HG02938 (cell line): ENCODE results near the gene TPCN1.
A peak's percentile ranks its signal among the peaks of the same experiment; 100 is the strongest.
"Not testable (repeated sequence)": the region's sequence is repeated elsewhere in the genome, so short reads cannot be mapped to it uniquely, and the experiment has no call there.

Source experiments
- ATAC-seq: cut with Tn5 transposase; IDR thresholded peaks from one replicate; pipeline ENCODE4 v1.9.1; 2021; ENCODE audit warnings: mild to moderate bottlenecking, moderate library complexity; ENCODE audit not compliant: unreplicated experiment

The TPCN1 gene

GRCh38 chr12:113196582-113196981 is 24.7 kb upstream of the TPCN1 start:
- no peak for ATAC-seq

DNA sequence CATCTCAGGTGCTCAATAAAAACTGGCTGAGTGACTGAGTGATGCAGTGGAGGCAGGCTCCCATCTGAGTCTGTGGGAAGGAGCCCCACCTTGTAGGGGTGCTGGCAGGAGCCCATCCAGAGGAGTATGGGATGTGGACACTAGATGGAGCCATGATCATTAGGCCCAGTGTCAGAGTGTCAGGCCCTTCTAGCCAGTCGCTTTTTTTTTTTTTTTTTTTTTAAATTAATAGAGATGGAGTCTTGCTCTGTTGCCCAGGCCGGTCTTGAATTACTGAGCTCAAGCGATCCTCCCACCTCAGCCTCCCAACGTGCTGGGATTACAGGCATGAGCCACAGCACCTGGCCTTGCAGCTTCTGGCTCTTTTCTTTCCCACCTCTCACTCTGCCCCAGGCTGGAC is 24.3 kb upstream of the TPCN1 start:
- peak; percentile 88 for ATAC-seq

DNA sequence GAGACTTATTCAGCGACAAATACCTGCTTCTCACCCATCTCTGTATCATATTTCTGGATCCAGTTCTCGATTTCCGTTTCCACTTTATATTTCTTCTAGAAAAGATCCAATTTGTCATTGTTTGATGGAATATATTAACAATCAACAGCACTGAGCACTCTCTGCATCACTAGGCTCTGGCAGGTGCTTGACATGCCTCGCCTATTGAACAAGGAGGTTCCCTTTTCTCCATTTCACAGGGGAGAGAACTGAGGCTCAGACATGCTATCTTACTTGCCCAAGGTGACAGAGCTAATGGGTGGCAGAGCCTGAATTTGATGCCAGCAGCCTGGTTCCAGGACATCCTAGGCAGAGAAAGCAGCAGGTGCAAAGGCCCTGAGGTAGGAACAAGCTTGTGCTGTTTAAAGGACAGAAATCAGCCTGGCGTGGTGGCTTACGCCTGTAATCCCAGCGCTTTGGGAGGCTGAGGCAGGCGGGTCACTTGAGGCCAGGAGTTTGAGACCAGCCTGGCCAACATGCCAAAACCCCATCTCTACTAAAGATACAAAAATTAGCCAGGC is 23.7 kb upstream of the TPCN1 start:
- no peak for ATAC-seq

DNA sequence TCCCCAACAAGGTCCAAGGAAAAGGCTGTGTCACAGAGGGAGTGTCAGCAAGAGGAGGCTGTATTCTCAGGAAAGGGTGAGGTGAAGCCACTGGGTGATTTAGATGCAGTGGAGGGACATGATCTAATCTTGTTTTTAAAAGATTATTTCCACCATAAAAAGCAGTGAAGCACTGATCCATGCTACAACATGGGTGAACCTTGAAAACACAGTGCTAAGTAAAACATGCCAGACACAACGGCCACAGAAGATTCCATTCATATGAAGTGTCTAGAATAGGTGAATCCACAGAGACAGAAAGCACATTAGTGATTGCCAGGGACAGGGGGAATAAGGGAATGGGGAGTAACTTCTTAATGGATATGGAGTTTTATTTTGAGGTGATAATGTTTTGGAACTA is 23.0 kb upstream of the TPCN1 start:
- no peak for ATAC-seq

DNA sequence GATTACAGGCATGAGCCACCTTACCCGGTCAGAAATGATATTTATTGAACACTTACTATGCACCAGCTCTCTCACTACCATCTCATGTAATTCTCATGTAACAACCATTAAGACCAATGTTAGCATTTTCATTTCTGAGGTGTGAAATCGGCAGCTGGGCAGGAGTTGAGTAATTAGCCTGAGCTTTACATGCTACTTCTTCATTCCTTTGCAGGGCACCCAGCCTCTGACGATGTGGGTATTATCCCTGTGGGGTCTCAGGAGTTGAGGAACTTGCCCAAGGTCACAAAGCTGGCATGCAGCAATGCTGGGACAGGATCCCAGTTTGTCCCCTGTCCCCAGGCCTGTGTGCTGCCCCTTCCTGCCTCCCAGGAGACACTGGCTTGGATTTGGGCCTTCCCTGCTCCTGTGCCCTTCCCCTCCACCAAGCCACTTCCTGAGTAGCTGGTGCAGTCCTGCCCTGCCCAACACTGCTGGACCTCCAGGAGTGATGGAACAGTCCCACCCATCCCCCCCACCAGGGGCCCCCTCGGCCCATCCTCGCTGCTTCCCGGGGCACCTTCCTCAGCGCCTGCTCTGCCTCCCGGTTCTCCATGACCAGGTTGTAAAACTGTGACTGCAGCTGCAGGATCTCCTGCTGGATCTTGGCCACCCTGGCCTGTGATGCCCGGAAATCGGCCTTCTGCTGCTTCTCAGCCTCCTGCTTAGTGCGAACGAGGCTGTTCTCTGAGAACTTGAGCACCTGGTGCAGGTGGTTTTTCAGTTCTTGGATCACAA is 21.1 kb upstream of the TPCN1 start:
- no peak for ATAC-seq

GRCh38 chr12:113201187-113202177 is 19.8 kb upstream of the TPCN1 start:
- ATAC-seq = no peak

- no peak for ATAC-seq
These were observed 18.8 kb upstream of the TPCN1 start for GRCh38 chr12:113202300-113203075.

GRCh38 chr12:113203852-113204760 is 17.2 kb upstream of the TPCN1 start:
- no peak for ATAC-seq

GRCh38 chr12:113204804-113205203 is 16.5 kb upstream of the TPCN1 start:
- no peak for ATAC-seq

DNA sequence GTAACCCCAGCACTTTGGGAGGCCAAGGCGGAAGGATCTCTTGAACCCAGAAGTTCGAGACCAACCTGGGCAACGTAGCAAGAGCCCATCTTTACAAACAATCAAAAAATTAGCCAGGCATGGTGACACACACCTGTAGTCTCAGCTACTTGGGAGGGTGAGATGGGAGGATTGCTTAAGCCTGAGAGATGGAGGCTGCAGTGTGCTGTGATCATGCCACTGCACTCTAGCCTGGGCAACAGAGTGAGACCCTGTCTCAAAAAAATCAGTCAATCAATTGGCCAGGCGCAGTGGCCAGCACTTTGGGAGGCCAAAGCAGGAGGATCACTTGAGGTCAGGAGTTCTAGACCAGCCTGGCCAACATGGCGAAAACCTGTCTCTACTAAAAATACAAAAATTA is 14.5 kb upstream of the TPCN1 start:
- not testable (repeated sequence) for ATAC-seq

- ATAC-seq = no peak
These were observed 13.6 kb upstream of the TPCN1 start for GRCh38 chr12:113207613-113208040.

- peak; percentile 81 for ATAC-seq
These were observed 13.0 kb upstream of the TPCN1 start for GRCh38 chr12:113208041-113208934.

DNA sequence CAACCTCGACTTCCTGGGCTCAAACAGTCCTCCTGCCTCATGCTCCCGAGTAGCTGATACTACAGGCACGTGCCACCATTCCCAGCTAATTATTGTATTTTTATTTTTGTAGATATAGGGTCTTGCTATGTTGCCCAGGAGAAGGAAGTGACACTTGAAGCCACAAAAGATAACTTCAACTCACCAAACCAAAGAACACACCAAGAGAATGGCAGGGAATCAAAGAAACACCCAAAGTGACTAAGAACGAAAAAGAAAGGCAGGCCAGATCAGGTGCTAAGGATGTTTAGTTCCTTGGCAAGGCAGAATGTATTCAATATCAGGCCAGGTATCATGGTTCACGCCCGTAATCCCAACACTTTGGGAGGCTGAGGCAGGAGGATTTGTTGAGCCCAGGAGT is 10.1 kb upstream of the TPCN1 start:
- ATAC-seq = no peak

GRCh38 chr12:113214895-113215400 is 6.3 kb upstream of the TPCN1 start:
- ATAC-seq = peak; percentile 65

- no peak for ATAC-seq
These were observed 5.2 kb upstream of the TPCN1 start for GRCh38 chr12:113216027-113216426.

DNA sequence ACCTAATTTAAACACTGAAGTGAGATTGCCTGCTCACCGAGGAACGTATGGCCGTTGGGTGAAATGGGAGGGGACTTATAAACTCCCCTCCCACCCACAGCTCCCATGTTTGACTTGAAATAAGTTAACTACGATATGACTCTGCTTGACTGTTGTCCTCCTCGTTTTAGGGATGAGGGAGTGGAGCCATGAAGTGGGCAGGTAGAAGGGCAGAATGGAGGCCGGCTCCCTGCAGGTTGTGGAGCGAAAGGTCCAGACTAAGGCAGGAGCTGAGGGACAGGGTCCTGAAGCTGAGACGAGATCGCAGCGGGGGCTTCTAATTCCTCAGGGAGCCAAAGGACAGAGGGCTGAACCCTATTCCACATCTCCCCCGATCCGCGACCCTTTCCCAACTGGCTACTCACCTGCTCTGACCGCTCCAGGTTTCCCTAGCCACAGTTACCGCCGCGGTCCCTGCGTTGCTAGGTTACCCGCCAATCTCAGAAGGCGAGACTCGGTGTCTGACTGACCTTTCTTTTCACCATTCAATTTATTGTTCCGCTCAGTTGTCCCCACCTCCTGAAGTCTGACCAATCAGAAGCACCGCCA is 577 bp upstream of the TPCN1 start:
- ATAC-seq = peak; percentile 82

GRCh38 chr12:113221997-113222729 is 899 bp downstream of the TPCN1 start:
- ATAC-seq = no peak
